NCI-H510A treated with DMSO at 0.1 percent for 48 hours (cell line): ENCODE results near the gene CCDC148.

Experiments
- DNase-seq: peaks from one replicate; lab custom pipeline; 2025; lab: John Stamatoyannopoulos, UW

CCDC148 gene

GRCh38 chr2:158212301-158212700, 244.3 kb downstream of the CCDC148 start:
- DNase-seq = no peak

GRCh38 chr2:158211502-158211901, 245.1 kb downstream of the CCDC148 start:
- DNase-seq = no peak

GRCh38 chr2:158207354-158207753, 249.2 kb downstream of the CCDC148 start:
- no peak for DNase-seq

- DNase-seq = peak; percentile 56
These were observed 251.3 kb downstream of the CCDC148 start for GRCh38 chr2:158205215-158205614.

GRCh38 chr2:158204741-158205165, 251.8 kb downstream of the CCDC148 start:
- DNase-seq = no peak

- DNase-seq = no peak
These were observed 254.3 kb downstream of the CCDC148 start for GRCh38 chr2:158202161-158202815.

- DNase-seq = no peak
These were observed 256.5 kb downstream of the CCDC148 start for GRCh38 chr2:158199928-158200650.

GRCh38 chr2:158197940-158198339, 258.6 kb downstream of the CCDC148 start:
- DNase-seq = no peak

GRCh38 chr2:158194229-158194628, 262.3 kb downstream of the CCDC148 start:
- DNase-seq = no peak

GRCh38 chr2:158192515-158193443, 263.8 kb downstream of the CCDC148 start:
- DNase-seq = no peak

- DNase-seq = peak; percentile 28
These were observed 265.3 kb downstream of the CCDC148 start for GRCh38 chr2:158191076-158191895.

- peak; percentile 49 for DNase-seq
These were observed 267.0 kb downstream of the CCDC148 start for GRCh38 chr2:158189526-158189925.

- DNase-seq = no peak
These were observed 268.6 kb downstream of the CCDC148 start for GRCh38 chr2:158187908-158188307.

- no peak for DNase-seq
These were observed 271.8 kb downstream of the CCDC148 start for GRCh38 chr2:158184556-158185343.

GRCh38 chr2:158184001-158184400, 272.6 kb downstream of the CCDC148 start:
- DNase-seq = no peak

- no peak for DNase-seq
These were observed 273.8 kb downstream of the CCDC148 start for GRCh38 chr2:158182676-158183295.

GRCh38 chr2:158181171-158181570, 275.4 kb downstream of the CCDC148 start:
- DNase-seq = peak; percentile 7

- peak; percentile 36 for DNase-seq
These were observed 276.9 kb downstream of the CCDC148 start for GRCh38 chr2:158179660-158180059.

- no peak for DNase-seq
These were observed 277.9 kb downstream of the CCDC148 start for GRCh38 chr2:158178646-158179045.

GRCh38 chr2:158174956-158175355, 281.6 kb downstream of the CCDC148 start:
- no peak for DNase-seq
